Heart left ventricle (tissue), 13 donors: ENCODE data around the gene MARCHF2.

Experiments
- CTCF ChIP-seq, 12 donors: fragments of 200-600 bp; sonication (generic) in 4 of 12; IDR thresholded peaks; one replicate each; pipeline versions ENCODE4 v1.5.0 to v1.8.0; 2018 to 2022; ENCODE audit warnings: antibody characterized with exemption in 12 of 12, mild to moderate bottlenecking in 5 of 12
- POLR2A ChIP-seq, 2 donors: fragments of 450-650 bp; IDR thresholded peaks; one replicate each; pipeline ENCODE4 v1.6.1; 2017; ENCODE audit warnings: antibody characterized with exemption in 2 of 2, mild to moderate bottlenecking in 2 of 2, moderate library complexity in 2 of 2
- donor health status: ischemic (EF 13 %, LVEDD 7.1; RV severe dilation, severe dysfunction).
- donor health status: DM: no; HTN: yes; CAD: no.
- donor health status: DM: no; HTN: no; CAD: no.
- donor health status: ischemic (EF 25% LVEDD 6.9; RV normal size, moderate dysfunction).
- donor health status: ischemic (EF 25% LVEDD 5.7; RV mildly dilated, moderate dysfunction).
- donor health status: ischemic (EF 35%, LVEDD 5.7; RV mildly dilated, moderate dysfunction).
- donor health status: nonischemic (EF 11% LVEDD 7.7; RV severe dilation, severe dysfunction).
- donor health status: DM: yes; HTN: yes; CAD: no.
- donor health status: PGD.
- donor health status: ischemic (EF 29% LVEDD 5.4; RV normal size, mild dysfunction).
- donor health status: nonischemic (EF 23%, LVEDD 6.1; RV moderate dilation, normal function).

GRCh38 chr19:8481616-8482015 is 68.5 kb downstream of the MARCHF2 start:
- TF ChIP-seq POLR2A (IDR thresholded peaks at IDR 0.05) (no peak), CTCF (IDR thresholded peaks at IDR 0.05) (no peak)
